K562 (cell line): ENCODE measurements around the gene RGS9BP. TPM values are rescaled to one million over a fixed set of nuclear protein-coding genes. Genes with fewer than 3 reads are reported as not detected.

Experiments
- ATAC-seq: fragments of 200-7000 bp; cut with Tn5 transposase; 3 replicates; pipeline ENCODE4 v1.9.1; 2020; ENCODE audit warnings: moderate library complexity
- BruUV-seq: library from RNA; stranded (reverse); fragments of 400-500 nt; replicated peaks from 2 replicates; lab custom pipeline; 2021; lab: Mats Ljungman, UMichigan
- CTCF ChIA-PET: fragments of 300-600 bp; formaldehyde crosslinking; extraction: SDS; loops from one replicate; lab custom pipeline; 2021; ENCODE audit warnings: low intra/inter-chr PET ratio; lab: Yijun Ruan, JAX
- POLR2A ChIA-PET: fragments of 300-600, 350-650 bp; sonication (Branson Sonifier 250); formaldehyde crosslinking; extraction: SDS; loops from one replicate; lab custom pipeline; 2021; ENCODE audit warnings: antibody characterized with exemption, inconsistent platforms; lab: Yijun Ruan, JAX
- DNase-seq, 4 experiments: peaks; one replicate each; pipeline versions ENCODE4 v3.0.0 to v3.0.0-alpha.2; 2011 to 2018; ENCODE audit warnings: low spot score in 3 of 4, mixed read lengths in 3 of 4; ENCODE audit errors: extremely low read depth in 1 of 4
- FAIRE-seq: peaks from 2 replicates; lab custom pipeline; 2011; peaks lifted over from hg19 to GRCh38; lab: Jason Lieb, UNC
- H2AFZ ChIP-seq: 2 replicates; pipeline ENCODE4 v1.6.0; 2011; ENCODE audit warnings: low read depth, low read length, control low read depth, inconsistent platforms
- H3K27ac ChIP-seq: fragments of 200-600 bp; 3 replicates; pipeline ENCODE4 v1.8.0; 2011; ENCODE audit warnings: low read depth, mild to moderate bottlenecking, control low read depth, inconsistent platforms, low read length, moderate library complexity, mixed read lengths; ENCODE audit errors: extremely low read depth
- H3K27me3 ChIP-seq, 2 experiments: fragments of 300-600 bp in 1 of 2; 2 replicates in 1 of 2; 3 replicates in 1 of 2; pipeline versions ENCODE4 v1.6.0 to v1.8.0; 2011; ENCODE audit warnings: inconsistent platforms in 2 of 2, low read length in 2 of 2, mild to moderate bottlenecking in 1 of 2, mixed read lengths in 1 of 2, moderate library complexity in 1 of 2; ENCODE audit not compliant: control insufficient read depth in 2 of 2, insufficient read depth in 2 of 2
- H3K36me3 ChIP-seq: fragments of 300-600 bp; 3 replicates; pipeline ENCODE4 v1.8.0; 2011; ENCODE audit warnings: mild to moderate bottlenecking, low read length, inconsistent platforms; ENCODE audit not compliant: control insufficient read depth, insufficient read depth
- H3K4me1 ChIP-seq, 2 experiments: fragments of 200-600 bp in 1 of 2; replicated peaks in 1 of 2; 2 replicates in 1 of 2; 3 replicates in 1 of 2; pipeline versions ENCODE4 v1.5.1 to v1.8.0; 2011; ENCODE audit warnings: inconsistent platforms in 2 of 2, low read length in 2 of 2, mild to moderate bottlenecking in 1 of 2, mixed read lengths in 1 of 2, moderate library complexity in 1 of 2; ENCODE audit not compliant: control insufficient read depth in 2 of 2, insufficient read depth in 2 of 2
- H3K4me2 ChIP-seq: 2 replicates; pipeline ENCODE4 v1.6.1; 2011; ENCODE audit warnings: low read length, control low read depth, inconsistent platforms, mixed read lengths; ENCODE audit not compliant: insufficient read depth
- H3K4me3 ChIP-seq: fragments of 200-600 bp; sonication (generic), shearing (Covaris generic); 2 replicates; pipeline ENCODE4 v1.5.1; 2016; ENCODE audit warnings: control low read depth, inconsistent platforms
- H3K79me2 ChIP-seq: fragments of 200-600 bp; 3 replicates; pipeline ENCODE4 v1.8.0; 2011; ENCODE audit warnings: low read length, inconsistent platforms; ENCODE audit not compliant: control insufficient read depth, insufficient read depth
- H3K9ac ChIP-seq, 2 experiments: 2 replicates each; pipeline versions ENCODE4 v1.6.0 to v1.6.1; 2011; ENCODE audit warnings: low read depth in 2 of 2, low read length in 2 of 2, control low read depth in 1 of 2, inconsistent platforms in 1 of 2, mild to moderate bottlenecking in 1 of 2, mixed read lengths in 1 of 2; ENCODE audit not compliant: insufficient read depth in 1 of 2
- H3K9me1 ChIP-seq: one replicate; pipeline ENCODE4 v1.6.0; 2011; ENCODE audit warnings: inconsistent platforms, mild to moderate bottlenecking, low read length, moderate library complexity; ENCODE audit not compliant: control insufficient read depth, insufficient read depth
- H3K9me3 ChIP-seq: replicated peaks from 2 replicates; pipeline ENCODE4 v1.5.1; 2011; ENCODE audit warnings: low read depth, low read length, inconsistent platforms; ENCODE audit not compliant: control insufficient read depth, insufficient read depth
- H4K20me1 ChIP-seq: replicated peaks from 2 replicates; pipeline ENCODE4 v1.6.1; 2011; ENCODE audit warnings: low read length, inconsistent platforms, mixed read lengths; ENCODE audit not compliant: control insufficient read depth, insufficient read depth
- CXXC5 ChIP-seq: fragments of 250-450 bp; sonication (Bioruptor Pico); IDR thresholded peaks from 2 replicates; pipeline ENCODE4 v1.8.0; 2022; ENCODE audit warnings: inconsistent platforms, mild to moderate bottlenecking, moderate library complexity
- POLR2G ChIP-seq: fragments of 200-400 bp; formaldehyde crosslinking; IDR thresholded peaks from 2 replicates; pipeline ENCODE4 v1.6.1; 2017; ENCODE audit warnings: low read depth, mild to moderate bottlenecking, antibody characterized with exemption, low read length, moderate library complexity
- RBFOX2 ChIP-seq: fragments of 200-400 bp; formaldehyde crosslinking; IDR thresholded peaks from 2 replicates; pipeline ENCODE4 v1.6.1; 2017; ENCODE audit warnings: low read depth, mild to moderate bottlenecking, low read length, moderate library complexity
- ZNF12 ChIP-seq: sonication (generic); formaldehyde crosslinking; IDR thresholded peaks from 2 replicates; pipeline ENCODE4 v1.4.0; 2020; ENCODE audit warnings: mild to moderate bottlenecking, missing genetic modification reagents
- WGBS: fragments of 100-300 bp; shearing (Covaris generic); methylation state at CpG from one replicate; pipeline ENCODE4 v1.1.6; 2016; ENCODE audit warnings: low coverage, mixed read lengths; ENCODE audit not compliant: insufficient coverage; ENCODE audit errors: missing lambda C conversion rate; 5-methylcytosine and 5-hydroxymethylcytosine counted together
- in situ Hi-C: fragments of 300-500 bp; cut with MboI; formaldehyde crosslinking; loops from 4 replicates; pipeline ENCODE4 v1.15.0; 2018; ENCODE audit warnings: inconsistent platforms, mixed read lengths
- intact Hi-C: fragments of 100-400 bp; cut with micrococcal nuclease; formaldehyde crosslinking; loops from 2 replicates; pipeline ENCODE4 v1.14.2; 2022
- polyA plus RNA-seq, 8 experiments: library from polyadenylated mRNA; depleted of rRNA in 4 of 8; stranded (reverse) in 5 of 8; unstranded in 3 of 8; fragments of >200 nt; fragmentation: Nextera tagmentation in 2 of 8; fragmentation: Illumina TruSeq in 1 of 8; extraction: Ambion mirVana in 2 of 8; extraction: Trizol in 1 of 8; gene quantifications; 2 replicates each; pipeline versions ENCODE4 v1.2.1 to v1.2.3, GENCODE V29; 2011 to 2014; ENCODE audit warnings: inconsistent platforms in 1 of 8, missing spikeins in 1 of 8
- total RNA-seq, 7 experiments: library from RNA; depleted of rRNA in 6 of 7; stranded (reverse); fragments of >200 nt in 6 of 7; fragmentation: Illumina TruSeq in 2 of 7; extraction: Trizol in 2 of 7; gene quantifications; 2 replicates each; pipeline versions ENCODE4 v1.2.1 to v1.2.3, GENCODE V29; 2011 to 2021; ENCODE audit warnings: low replicate concordance in 1 of 7

RGS9BP gene
- total and polyA plus RNA-seq, 9 of the 15 experiments (the other 6 are each of a cell fraction or from before 2014, with no cell fraction given) = 0.03 to 1.3 (median 0.49) TPM

GRCh38 chr19:32671883-32672593 is 3.6 kb upstream of the RGS9BP start (continued):
- no peak for TF ChIP-seq ZNF12 (CRISPR knock-in tag)

GRCh38 chr19:32672841-32673240 is 2.8 kb upstream of the RGS9BP start:
- CTCF ChIA-PET = no interaction called here
- Histone ChIP-seq H3K4me1 (peaks cover 57 to 76% of the 10 kb centered on the region in 2 experiments), H3K4me2 (peak overlapping the region; percentile 91), H3K79me2 (peaks cover 71% of the 10 kb centered on the region), H3K36me3 (peaks cover 25% of the 10 kb centered on the region; the same call in 2 of the 3 replicates), H3K27me3 (no peaks in the 10 kb centered on the region), H2AFZ (no peak overlapping the region), H4K20me1 (peaks cover 2% of the 10 kb centered on the region; the same call in 1 of the 2 replicates), H3K4me3 (peak overlapping the region; percentile 92; the same call in 1 of the 2 replicates)
- POLR2A ChIA-PET = interaction anchor here (0.6 to 1.8 kb wide), 5 partner anchors 17 to 73 kb away, joined by 3 to 6 read pairs (median 3); partner anchors contain the start of gene NUDT19
- in situ Hi-C loops = no loop called here
- no peak for DNase-seq
- FAIRE-seq = no peak
- no TSS peak for BruUV-seq
- no peak for ATAC-seq
- TF ChIP-seq CXXC5 (CRISPR knock-in tag) (0 out of 2 replicates have a peak, but pooled peaks have one; percentile 11), RBFOX2 (0 out of 2 replicates have a peak, but pooled peaks have one; percentile 6), POLR2G (no peak)
- TF ChIP-seq, all 486 proteins: peak for 2
- H3K9me3 ChIP-seq = no peaks in the 10 kb centered on the region; the same call in 1 of the 2 replicates
- H3K27ac ChIP-seq = peak overlapping the region; percentile 47; the same call in 2 of the 3 replicates
- 10% methylated on average over 3 of the region's 3 CpGs for WGBS
- peak overlapping the region in 1 of 2 experiments; percentile 90; a peak in 2 of 4 replicates for H3K9ac ChIP-seq
- H3K9me1 ChIP-seq = peaks cover 5% of the 10 kb centered on the region
- intact Hi-C loops = loop anchor here (1.0 to 5.0 kb wide), 2 partner anchors 45 to 91 kb away; partner anchors contain the start of gene PDCD5
